Activated naive CD4-positive, alpha-beta T cell treated with anti-CD3 and anti-CD28 coated beads, Interleukin-2, amount 50 U/mL, for 24 hours (primary cell): ENCODE measurements around the gene CD2AP.
"Not testable (repeated sequence)": the region's sequence is repeated elsewhere in the genome, so short reads cannot be mapped to it uniquely, and the experiment has no call there.

Experiments used
- H3K27ac Mint-ChIP-seq: one replicate; pipeline ENCODE4 v1.8.0; 2021; ENCODE audit warnings: mild to moderate bottlenecking, mixed read lengths
- H3K27me3 Mint-ChIP-seq: one replicate; pipeline ENCODE4 v1.8.0; 2021; ENCODE audit warnings: mixed read lengths
- H3K36me3 Mint-ChIP-seq: one replicate; pipeline ENCODE4 v1.8.0; 2021; ENCODE audit warnings: mixed read lengths
- H3K4me1 Mint-ChIP-seq: one replicate; pipeline ENCODE4 v1.8.0; 2021; ENCODE audit warnings: mixed read lengths
- H3K4me3 Mint-ChIP-seq: one replicate; pipeline ENCODE4 v1.8.0; 2021; ENCODE audit warnings: mild to moderate bottlenecking, mixed read lengths
- H3K9me3 Mint-ChIP-seq: one replicate; pipeline ENCODE4 v1.8.0; 2021; ENCODE audit warnings: mixed read lengths

The CD2AP gene

DNA sequence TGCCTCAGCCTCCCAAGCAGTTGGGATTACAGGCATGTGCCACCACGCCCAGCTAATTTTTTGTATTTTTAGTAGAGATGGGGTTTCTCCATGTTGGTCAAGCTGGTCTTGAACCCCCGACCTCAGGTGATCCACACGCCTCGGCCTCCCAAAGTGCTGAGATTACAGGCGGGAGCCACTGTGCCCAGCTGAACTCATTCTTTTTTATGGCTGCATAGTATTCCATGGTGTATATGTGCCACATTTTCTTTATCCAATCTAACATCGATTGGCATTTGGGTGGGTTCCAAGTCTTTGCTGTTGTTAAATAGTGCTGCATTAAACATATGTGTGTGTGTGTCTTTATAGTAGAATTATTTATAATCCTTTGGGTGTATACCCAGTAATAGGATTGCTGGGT lies 78.9 kb downstream of the CD2AP start:
- Mint-ChIP-seq H3K4me1 (peaks cover 13% of the 10 kb centered on the region), H3K36me3 (peaks cover 32% of the 10 kb centered on the region)
- H3K27me3 Mint-ChIP-seq, H3K4me3 Mint-ChIP-seq, H3K27ac Mint-ChIP-seq, H3K9me3 Mint-ChIP-seq: not testable (repeated sequence)

DNA sequence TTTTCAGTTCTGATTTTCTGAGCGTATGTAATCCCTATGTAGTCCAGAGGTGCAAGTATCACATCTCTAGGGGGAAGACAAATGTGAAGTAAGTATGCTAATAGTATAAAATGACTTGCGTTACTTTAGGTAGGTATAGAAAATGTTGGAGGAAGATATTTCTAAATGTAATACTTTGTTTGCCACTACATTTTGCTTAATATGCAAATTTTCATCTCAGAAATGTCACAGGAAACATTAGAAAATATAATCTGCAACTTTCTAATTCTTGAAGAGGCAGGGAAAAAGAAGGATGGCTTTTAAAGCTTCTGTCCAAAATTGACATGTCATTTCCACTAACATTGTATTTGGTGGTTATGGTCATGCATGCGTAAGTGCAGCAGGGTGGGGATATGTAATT lies 85.6 kb downstream of the CD2AP start:
- H3K27ac Mint-ChIP-seq: no peak overlapping the region
- H3K4me3 Mint-ChIP-seq: no peak overlapping the region
- H3K27me3 Mint-ChIP-seq: no peaks in the 10 kb centered on the region
- peaks cover 24% of the 10 kb centered on the region for H3K4me1 Mint-ChIP-seq
- H3K36me3 Mint-ChIP-seq: peaks cover 31% of the 10 kb centered on the region
- H3K9me3 Mint-ChIP-seq: no peaks in the 10 kb centered on the region

DNA sequence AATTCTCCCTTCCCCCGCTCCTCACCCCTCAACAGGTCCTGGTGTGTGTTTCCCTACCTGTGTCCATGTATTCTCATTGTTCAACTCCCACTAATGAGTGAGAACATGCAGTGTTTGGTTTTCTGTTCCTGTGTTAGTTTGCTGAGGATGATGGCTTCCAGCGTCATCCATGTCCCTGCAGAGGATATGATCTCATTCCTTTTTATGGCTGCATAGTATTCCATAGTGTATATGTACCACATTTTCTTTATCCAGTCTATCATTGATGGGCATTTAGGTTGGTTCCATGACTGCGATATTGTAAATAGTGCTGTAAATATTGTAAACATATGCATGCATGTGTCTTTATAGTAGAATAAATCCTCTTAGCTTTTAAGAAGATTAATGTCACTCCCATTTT lies 89.0 kb downstream of the CD2AP start:
- H3K4me3 Mint-ChIP-seq, H3K9me3 Mint-ChIP-seq, H3K27ac Mint-ChIP-seq: not testable (repeated sequence)

DNA sequence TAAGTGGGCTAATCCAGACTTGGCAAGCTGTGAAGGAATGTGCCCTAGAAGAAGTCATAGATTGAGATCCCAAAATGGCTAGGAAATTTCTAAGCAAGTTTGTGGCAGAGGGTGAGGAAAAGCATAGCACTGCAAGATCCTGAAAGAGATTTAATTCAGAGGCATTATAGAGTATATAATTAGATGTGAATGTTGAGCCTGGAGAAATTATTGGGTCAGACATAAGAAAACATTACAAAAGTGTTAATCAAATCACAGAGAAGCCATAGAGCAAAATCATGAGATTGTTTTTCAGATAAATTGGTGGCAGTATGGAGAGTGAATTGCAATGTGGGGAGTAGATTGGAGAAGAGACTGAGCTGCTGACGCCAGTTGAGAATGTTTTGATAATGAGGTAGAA lies 90.0 kb downstream of the CD2AP start:
- Mint-ChIP-seq H3K27me3 (no peaks in the 10 kb centered on the region), H3K9me3 (no peaks in the 10 kb centered on the region), H3K4me3 (no peak overlapping the region), H3K36me3 (peaks cover 13% of the 10 kb centered on the region), H3K4me1 (peaks cover 16% of the 10 kb centered on the region), H3K27ac (no peak overlapping the region)

More for the DNA sequence above, 89.0 kb downstream of the CD2AP start:
- not testable (repeated sequence) for H3K27me3 Mint-ChIP-seq
- H3K36me3 Mint-ChIP-seq: peaks cover 13% of the 10 kb centered on the region
- H3K4me1 Mint-ChIP-seq: peaks cover 16% of the 10 kb centered on the region

DNA sequence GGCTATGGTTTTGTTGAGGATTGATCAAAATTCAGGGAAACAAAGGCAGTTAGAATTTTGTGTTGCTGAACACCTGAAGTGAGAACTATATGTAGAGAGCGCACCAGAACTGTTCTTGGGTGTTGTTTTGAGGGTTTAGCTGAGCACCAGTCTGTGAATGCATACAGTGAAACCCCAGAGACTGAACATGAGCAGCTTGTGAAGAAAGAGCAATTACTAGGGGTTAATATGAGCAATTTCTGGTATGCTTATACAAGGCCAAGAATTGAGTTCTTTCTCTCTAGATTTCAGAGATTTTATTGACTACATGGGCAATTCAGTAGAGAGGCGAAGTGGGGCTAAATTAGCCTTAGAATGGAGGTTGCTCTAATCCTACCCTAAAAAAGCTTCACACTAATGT lies 93.9 kb downstream of the CD2AP start:
- Mint-ChIP-seq H3K4me1 (peaks cover 6% of the 10 kb centered on the region), H3K27ac (no peak overlapping the region), H3K9me3 (no peaks in the 10 kb centered on the region), H3K36me3 (peaks cover 2% of the 10 kb centered on the region), H3K4me3 (no peak overlapping the region), H3K27me3 (no peaks in the 10 kb centered on the region)

DNA sequence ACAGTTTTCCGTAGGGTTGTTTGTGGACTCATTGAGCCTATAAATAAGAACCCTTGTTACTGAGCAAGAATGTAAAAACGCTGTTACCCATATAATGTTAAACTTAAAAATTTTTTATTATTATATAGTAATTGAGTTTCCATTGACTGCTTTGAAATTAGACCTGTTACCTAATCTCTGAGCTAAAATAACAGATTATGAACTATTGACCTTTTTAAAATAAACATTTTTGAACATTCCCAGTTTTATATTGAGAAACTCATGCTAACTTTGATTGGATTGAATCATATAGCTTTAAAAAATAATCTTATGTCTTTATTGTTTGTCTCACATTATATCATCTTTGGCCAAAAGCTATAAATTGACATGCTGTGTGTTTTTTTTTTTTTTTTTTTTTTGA lies 95.5 kb downstream of the CD2AP start:
- no peak overlapping the region for H3K4me3 Mint-ChIP-seq
- H3K36me3 Mint-ChIP-seq: no peaks in the 10 kb centered on the region
- no peak overlapping the region for H3K27ac Mint-ChIP-seq
- H3K4me1 Mint-ChIP-seq: peaks cover 6% of the 10 kb centered on the region
- H3K9me3 Mint-ChIP-seq: no peaks in the 10 kb centered on the region
- no peaks in the 10 kb centered on the region for H3K27me3 Mint-ChIP-seq

DNA sequence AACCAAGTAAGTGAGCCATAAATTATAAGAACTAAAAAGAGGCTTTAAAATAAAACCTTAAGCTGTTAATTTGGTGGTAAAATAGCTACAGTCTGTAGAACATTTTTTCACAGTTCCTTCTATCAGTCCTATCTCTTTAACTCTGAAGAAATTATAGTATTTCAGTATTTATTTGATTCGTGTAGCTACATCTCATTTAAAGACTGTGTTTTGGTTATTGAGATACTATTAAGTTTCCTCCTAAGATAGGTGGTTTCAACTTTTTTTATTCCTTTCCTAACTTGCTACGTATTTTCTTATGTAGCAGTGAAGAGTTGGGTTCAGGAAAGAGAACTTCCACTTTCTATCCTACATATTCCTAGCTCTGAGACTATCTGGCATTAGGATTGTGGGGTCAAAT lies 97.2 kb downstream of the CD2AP start:
- Mint-ChIP-seq H3K4me3 (no peak overlapping the region), H3K27me3 (no peaks in the 10 kb centered on the region), H3K27ac (no peak overlapping the region), H3K9me3 (no peaks in the 10 kb centered on the region), H3K36me3 (peaks cover 2% of the 10 kb centered on the region), H3K4me1 (peaks cover 6% of the 10 kb centered on the region)

DNA sequence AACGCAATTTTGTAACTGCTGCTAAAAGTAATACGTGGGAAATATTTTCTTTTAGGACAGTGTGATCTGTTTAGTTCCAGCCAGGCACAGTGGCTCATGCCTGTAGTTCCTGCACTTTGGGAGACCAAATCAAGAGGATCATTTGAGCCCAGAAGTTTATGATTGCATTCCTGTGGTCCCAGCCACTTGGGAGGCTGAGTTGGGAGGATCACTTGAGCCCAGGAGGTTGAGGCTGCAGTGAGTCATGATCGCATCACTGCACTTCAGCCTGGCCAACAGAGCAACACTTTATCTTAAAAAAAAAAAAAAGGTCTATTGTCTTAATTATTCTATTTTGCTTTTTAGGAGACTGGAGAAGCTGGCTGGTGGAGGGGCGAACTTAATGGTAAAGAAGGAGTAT lies 101.5 kb downstream of the CD2AP start:
- Mint-ChIP-seq H3K36me3 (peaks cover 11% of the 10 kb centered on the region), H3K9me3 (no peaks in the 10 kb centered on the region), H3K27ac (no peak overlapping the region), H3K4me1 (no peaks in the 10 kb centered on the region), H3K4me3 (no peak overlapping the region), H3K27me3 (no peaks in the 10 kb centered on the region)

DNA sequence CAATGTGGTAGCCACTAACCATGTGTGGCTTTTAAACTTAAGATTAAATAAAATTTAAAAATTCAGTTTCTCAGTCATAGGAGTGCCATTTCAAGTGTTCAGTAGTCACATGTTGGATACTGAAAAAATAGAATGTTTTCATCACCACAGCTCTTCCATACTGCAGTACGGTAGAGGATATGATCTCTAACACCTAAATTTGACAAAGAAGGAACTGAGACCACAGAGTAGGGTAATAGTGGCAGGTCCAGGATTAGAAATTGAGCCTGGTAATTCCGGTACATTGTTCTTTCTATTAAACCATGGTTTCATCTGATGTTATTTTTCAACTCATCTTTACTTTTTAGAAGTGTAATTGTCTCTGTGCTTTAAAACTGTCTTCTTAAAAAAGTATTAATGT lies 104.0 kb downstream of the CD2AP start:
- no peaks in the 10 kb centered on the region for H3K27me3 Mint-ChIP-seq
- H3K4me3 Mint-ChIP-seq: no peak overlapping the region
- no peak overlapping the region for H3K27ac Mint-ChIP-seq
- no peaks in the 10 kb centered on the region for H3K4me1 Mint-ChIP-seq
- peaks cover 16% of the 10 kb centered on the region for H3K36me3 Mint-ChIP-seq
- H3K9me3 Mint-ChIP-seq: no peaks in the 10 kb centered on the region

DNA sequence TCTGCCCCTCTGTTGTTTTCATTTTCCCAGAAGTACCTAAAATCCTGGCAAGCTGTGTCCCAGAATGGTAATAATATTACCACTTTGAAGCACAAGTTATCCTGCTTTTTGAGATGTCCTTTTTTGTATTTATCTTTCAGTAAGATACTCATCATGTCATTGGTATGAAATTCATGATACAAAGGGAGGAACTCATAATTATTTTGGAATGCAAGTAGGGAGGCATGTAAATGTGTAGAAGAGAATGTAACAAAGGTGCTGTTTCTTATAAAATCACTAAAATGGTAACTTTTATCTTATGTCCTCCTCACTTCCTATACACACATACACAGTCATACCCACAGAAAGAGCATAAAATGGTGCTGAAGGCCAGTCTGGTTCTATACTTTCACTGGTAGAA lies 109.9 kb downstream of the CD2AP start:
- Mint-ChIP-seq H3K4me3 (no peak overlapping the region), H3K36me3 (peaks cover 26% of the 10 kb centered on the region), H3K27me3 (no peaks in the 10 kb centered on the region), H3K4me1 (no peaks in the 10 kb centered on the region), H3K9me3 (no peaks in the 10 kb centered on the region), H3K27ac (no peak overlapping the region)

DNA sequence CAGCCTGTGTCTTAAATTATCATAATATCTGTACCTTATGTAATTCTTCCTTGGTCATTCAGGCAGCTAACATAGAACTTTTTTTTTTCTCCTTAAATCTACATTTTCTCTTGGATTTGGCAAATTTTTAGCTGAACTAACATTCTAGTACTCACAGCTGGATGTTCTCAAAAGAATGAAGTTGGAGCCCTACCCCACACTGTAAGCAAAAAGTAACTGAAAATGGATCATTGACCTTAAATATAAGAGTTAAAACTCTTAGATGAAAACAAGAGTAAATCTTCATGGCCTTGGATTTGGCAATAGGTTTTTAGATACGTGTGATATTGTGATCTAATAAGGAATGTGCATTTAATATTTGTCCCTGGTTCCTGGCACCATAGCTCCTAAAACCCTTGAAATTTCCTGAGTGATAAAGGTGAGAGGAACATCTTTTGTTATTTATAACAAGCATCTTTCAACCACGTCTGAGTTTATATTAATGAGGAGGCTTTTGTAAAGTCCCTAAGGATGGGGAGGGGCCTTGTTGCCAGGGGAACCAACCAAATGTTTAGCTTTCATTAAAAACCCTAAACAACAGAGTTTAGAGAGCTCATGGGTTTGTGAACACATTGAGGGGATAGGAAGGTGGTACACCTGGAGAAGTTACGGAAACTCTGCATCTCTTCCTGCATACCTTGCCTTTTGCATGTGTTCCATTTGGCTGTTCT lies 114.7 kb downstream of the CD2AP start:
- Mint-ChIP-seq H3K4me3 (no peak overlapping the region), H3K27me3 (no peaks in the 10 kb centered on the region), H3K4me1 (no peaks in the 10 kb centered on the region), H3K27ac (no peak overlapping the region), H3K9me3 (no peaks in the 10 kb centered on the region), H3K36me3 (peaks cover 23% of the 10 kb centered on the region)

DNA sequence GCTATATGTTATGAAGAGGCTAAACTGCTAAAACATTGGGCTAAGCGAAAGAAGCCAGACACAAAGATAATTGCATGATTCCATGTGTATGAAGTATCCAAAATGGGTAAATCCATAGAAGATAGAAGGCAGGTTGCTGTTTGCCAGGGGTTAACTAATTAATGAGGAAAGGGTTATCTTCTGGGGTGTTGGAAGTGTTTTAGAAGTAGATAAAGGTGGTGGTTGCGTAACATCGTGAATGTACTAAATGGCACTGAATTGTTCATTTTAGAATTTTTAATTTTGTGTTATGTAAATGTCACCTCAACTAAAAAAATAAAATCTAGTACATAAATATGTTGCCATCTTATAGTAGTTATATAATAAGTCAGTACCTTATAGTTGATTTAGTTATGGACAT lies 116.4 kb downstream of the CD2AP start:
- no peaks in the 10 kb centered on the region for H3K4me1 Mint-ChIP-seq
- H3K36me3 Mint-ChIP-seq: peaks cover 20% of the 10 kb centered on the region
- no peaks in the 10 kb centered on the region for H3K9me3 Mint-ChIP-seq

DNA sequence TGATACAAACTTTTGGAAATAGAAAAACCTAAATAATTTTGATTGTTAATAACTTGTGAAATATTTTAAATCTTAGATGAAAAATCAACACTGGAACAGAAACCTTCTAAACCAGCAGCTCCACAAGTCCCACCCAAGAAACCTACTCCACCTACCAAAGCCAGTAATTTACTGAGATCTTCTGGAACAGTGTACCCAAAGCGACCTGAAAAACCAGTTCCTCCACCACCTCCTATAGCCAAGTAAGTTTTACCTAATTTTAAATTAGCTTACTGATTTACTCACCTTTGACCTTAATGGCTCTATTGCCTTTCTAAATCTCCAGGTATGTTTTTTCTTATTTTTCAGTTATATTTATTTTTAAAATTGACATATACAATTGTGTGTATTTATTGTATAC lies 118.2 kb downstream of the CD2AP start:
- Mint-ChIP-seq H3K9me3 (no peaks in the 10 kb centered on the region), H3K4me1 (no peaks in the 10 kb centered on the region), H3K36me3 (peaks cover 19% of the 10 kb centered on the region), H3K4me3 (no peak overlapping the region), H3K27me3 (no peaks in the 10 kb centered on the region), H3K27ac (no peak overlapping the region)

More for the DNA sequence above, 116.4 kb downstream of the CD2AP start:
- no peak overlapping the region for H3K4me3 Mint-ChIP-seq
- no peak overlapping the region for H3K27ac Mint-ChIP-seq
- no peaks in the 10 kb centered on the region for H3K27me3 Mint-ChIP-seq

DNA sequence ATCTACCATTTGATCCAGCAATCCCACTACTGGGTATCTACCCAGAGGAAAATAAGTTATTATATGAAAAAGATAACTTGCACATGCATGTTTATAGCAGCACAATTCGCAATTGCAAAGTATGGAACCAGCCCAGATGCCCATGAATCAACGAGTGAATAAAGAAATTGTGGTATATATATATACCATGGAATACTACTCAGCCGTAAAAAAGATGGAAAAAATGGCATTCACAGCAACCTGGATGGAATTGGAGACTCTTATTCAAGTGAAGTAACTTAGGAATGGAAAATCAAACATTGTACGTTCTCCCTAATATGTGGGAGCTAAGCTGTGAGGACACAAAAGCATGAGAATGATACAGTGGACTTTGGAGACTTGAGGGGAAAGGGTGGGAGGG lies 120.8 kb downstream of the CD2AP start:
- H3K4me3 Mint-ChIP-seq: no peak overlapping the region
- no peak overlapping the region for H3K27ac Mint-ChIP-seq
- H3K36me3 Mint-ChIP-seq: peaks cover 20% of the 10 kb centered on the region
- no peaks in the 10 kb centered on the region for H3K9me3 Mint-ChIP-seq
- H3K27me3 Mint-ChIP-seq: no peaks in the 10 kb centered on the region
- no peaks in the 10 kb centered on the region for H3K4me1 Mint-ChIP-seq

DNA sequence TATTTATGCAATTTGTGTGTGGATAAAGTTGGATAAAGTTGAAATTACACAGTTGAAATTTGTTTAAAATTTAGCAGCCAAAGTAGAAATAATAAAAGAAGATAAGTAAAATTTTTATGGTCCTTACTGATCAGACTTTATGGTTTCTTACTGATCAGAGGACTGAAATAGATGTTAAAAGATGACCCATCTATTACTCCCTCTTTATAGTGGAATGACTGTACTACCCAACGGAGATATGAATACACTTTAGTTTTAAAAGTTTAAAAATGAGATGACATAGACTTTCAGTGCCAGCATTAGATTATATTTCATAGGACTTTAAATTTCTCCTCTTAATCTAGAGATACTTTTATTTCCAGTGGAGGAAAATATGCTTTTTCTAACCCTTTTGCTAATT lies 121.9 kb downstream of the CD2AP start:
- no peak overlapping the region for H3K27ac Mint-ChIP-seq

DNA sequence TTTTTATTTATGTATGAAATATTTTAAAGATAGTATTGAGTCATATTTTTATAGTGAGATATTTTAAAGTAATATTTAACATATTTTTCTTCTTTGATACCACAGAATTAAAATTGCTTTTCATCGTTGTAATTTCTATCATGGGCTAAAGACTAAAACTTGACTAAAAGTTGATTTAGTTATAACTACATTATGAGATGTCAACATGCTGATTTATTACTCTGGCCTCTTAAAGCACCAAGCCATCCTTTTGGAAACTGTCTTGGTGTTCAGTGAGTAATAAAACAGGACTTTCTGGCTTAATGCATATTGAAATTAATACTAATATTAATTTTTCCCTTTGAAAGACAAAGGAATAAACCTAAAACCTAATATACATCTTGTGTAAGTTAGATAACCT lies 125.6 kb downstream of the CD2AP start:
- Mint-ChIP-seq H3K9me3 (no peaks in the 10 kb centered on the region), H3K36me3 (peaks cover 17% of the 10 kb centered on the region), H3K27ac (no peak overlapping the region), H3K4me1 (no peaks in the 10 kb centered on the region), H3K27me3 (no peaks in the 10 kb centered on the region), H3K4me3 (no peak overlapping the region)

More for the DNA sequence above, 121.9 kb downstream of the CD2AP start:
- Mint-ChIP-seq H3K27me3 (no peaks in the 10 kb centered on the region), H3K36me3 (peaks cover 17% of the 10 kb centered on the region), H3K4me3 (no peak overlapping the region), H3K9me3 (no peaks in the 10 kb centered on the region), H3K4me1 (no peaks in the 10 kb centered on the region)

DNA sequence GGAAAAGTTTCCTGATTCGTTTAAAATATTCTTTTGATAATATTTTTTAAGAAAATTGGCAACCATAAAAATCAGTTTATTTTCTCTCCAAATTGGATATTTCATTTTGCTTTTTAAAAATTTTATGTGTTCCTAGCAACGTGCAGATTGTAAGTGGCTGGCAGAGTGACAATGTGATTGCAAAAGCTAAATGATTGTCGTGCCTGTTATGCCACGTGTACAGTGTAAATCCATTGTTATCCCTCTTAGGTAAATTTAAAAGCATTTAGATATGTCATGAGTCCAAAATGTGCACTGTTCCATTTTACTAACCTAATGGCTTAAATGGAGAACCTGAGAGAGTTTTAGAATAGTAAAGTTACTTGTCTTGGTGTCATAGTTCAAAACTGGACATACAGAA lies 126.4 kb downstream of the CD2AP start:
- no peaks in the 10 kb centered on the region for H3K4me1 Mint-ChIP-seq
- H3K27me3 Mint-ChIP-seq: no peaks in the 10 kb centered on the region
- H3K36me3 Mint-ChIP-seq: peaks cover 15% of the 10 kb centered on the region
- no peak overlapping the region for H3K27ac Mint-ChIP-seq
- no peak overlapping the region for H3K4me3 Mint-ChIP-seq
- no peaks in the 10 kb centered on the region for H3K9me3 Mint-ChIP-seq
